IMR-90 (cell line): ENCODE measurements around the gene TMEM213. TPM values are rescaled to one million over a fixed set of nuclear protein-coding genes. Genes with fewer than 3 reads are reported as not detected.

Experiments used
- ATAC-seq: fragments of 200-7000 bp; cut with Tn5 transposase; 2 replicates; pipeline ENCODE4 v1.9.1; 2020; ENCODE audit warnings: low read depth, mild to moderate bottlenecking, moderate library complexity
- BruUV-seq: library from RNA; stranded (reverse); fragments of 400-500 nt; replicated peaks from 2 replicates; lab custom pipeline; 2021; lab: Mats Ljungman, UMichigan
- CTCF ChIA-PET: fragments of 300-600 bp; formaldehyde crosslinking; extraction: SDS; loops from one replicate; lab custom pipeline; 2021; ENCODE audit warnings: antibody characterized with exemption; lab: Yijun Ruan, JAX
- POLR2A ChIA-PET: fragments of 300-600 bp; sonication (Branson Sonifier 250); formaldehyde crosslinking; loops from one replicate; lab custom pipeline; 2022; ENCODE audit warnings: antibody characterized with exemption; ENCODE audit not compliant: unreplicated experiment; lab: Charles Lee
- DNase-seq: peaks from one replicate; pipeline ENCODE4 v3.0.0; 2013
- H2AFZ ChIP-seq: replicated peaks from 2 replicates; pipeline ENCODE3; 2013; ENCODE audit warnings: low read length, mild to moderate bottlenecking; ENCODE audit not compliant: poor library complexity
- H2AK5ac ChIP-seq: 2 replicates; pipeline ENCODE4 v1.6.1; 2013; ENCODE audit warnings: low read depth, low read length, inconsistent platforms
- H2AK9ac ChIP-seq: replicated peaks from 2 replicates; pipeline ENCODE3; 2013; ENCODE audit warnings: mild to moderate bottlenecking, low read depth, low read length, moderate library complexity; ENCODE audit not compliant: poor library complexity
- H2BK120ac ChIP-seq: 2 replicates; pipeline ENCODE4 v1.6.1; 2013; ENCODE audit warnings: low read depth, low read length, inconsistent platforms
- H2BK15ac ChIP-seq: 3 replicates; pipeline ENCODE4 v1.6.1; 2013; ENCODE audit warnings: low read depth, low read length, inconsistent platforms
- H2BK20ac ChIP-seq: 2 replicates; pipeline ENCODE4 v1.6.1; 2013; ENCODE audit warnings: low read depth, mild to moderate bottlenecking, inconsistent platforms, low read length, moderate library complexity
- H2BK5ac ChIP-seq: 2 replicates; pipeline ENCODE4 v1.6.1; 2013; ENCODE audit warnings: mild to moderate bottlenecking, low read depth, low read length, inconsistent platforms; ENCODE audit not compliant: poor library complexity, severe bottlenecking
- H3K14ac ChIP-seq: replicated peaks from 2 replicates; pipeline ENCODE4 v1.6.1; 2013; ENCODE audit warnings: low read depth, low read length, inconsistent platforms
- H3K18ac ChIP-seq: 2 replicates; pipeline ENCODE4 v1.6.1; 2013; ENCODE audit warnings: low read depth, low read length, control low read depth
- H3K23ac ChIP-seq: 2 replicates; pipeline ENCODE4 v1.6.1; 2013; ENCODE audit warnings: low read depth, low read length, inconsistent platforms
- H3K27ac ChIP-seq: 2 replicates; pipeline ENCODE4 v1.5.1; 2013; ENCODE audit warnings: mild to moderate bottlenecking, control low read depth, low read length; ENCODE audit not compliant: insufficient read depth
- H3K27me3 ChIP-seq: 2 replicates; pipeline ENCODE4 v1.6.1; 2013; ENCODE audit warnings: low read length; ENCODE audit not compliant: control insufficient read depth, insufficient read depth
- H3K36me3 ChIP-seq: 2 replicates; pipeline ENCODE4 v1.6.1; 2013; ENCODE audit warnings: low read length, mixed read lengths; ENCODE audit not compliant: control insufficient read depth, insufficient read depth
- H3K4ac ChIP-seq: 2 replicates; pipeline ENCODE4 v1.6.1; 2013; ENCODE audit warnings: low read depth, low read length, inconsistent platforms
- H3K4me1 ChIP-seq: 2 replicates; pipeline ENCODE4 v1.6.1; 2013; ENCODE audit warnings: low read length, mixed read lengths; ENCODE audit not compliant: control insufficient read depth, insufficient read depth
- H3K4me2 ChIP-seq: 2 replicates; pipeline ENCODE4 v1.6.1; 2013; ENCODE audit warnings: low read depth, mild to moderate bottlenecking, control low read depth, low read length, moderate library complexity
- H3K4me3 ChIP-seq: 2 replicates; pipeline ENCODE4 v1.5.1; 2013; ENCODE audit warnings: low read depth, mild to moderate bottlenecking, control low read depth, low read length, moderate library complexity; ENCODE audit not compliant: insufficient read depth
- H3K56ac ChIP-seq: 2 replicates; pipeline ENCODE4 v1.6.1; 2013; ENCODE audit warnings: low read length, inconsistent platforms; ENCODE audit not compliant: insufficient read depth; ENCODE audit errors: extremely low read depth
- H3K79me1 ChIP-seq, 2 experiments: 2 replicates each; pipeline ENCODE4 v1.6.1; 2013; ENCODE audit warnings: low read length in 2 of 2, inconsistent platforms in 1 of 2, low read depth in 1 of 2
- H3K9ac ChIP-seq: 2 replicates; pipeline ENCODE4 v1.6.1; 2013; ENCODE audit warnings: low read depth, low read length, control low read depth
- H3K9me1 ChIP-seq: 2 replicates; pipeline ENCODE4 v1.6.1; 2013; ENCODE audit warnings: low read length, inconsistent platforms; ENCODE audit not compliant: insufficient read depth
- H3K9me3 ChIP-seq: 2 replicates; pipeline ENCODE4 v1.6.1; 2013; ENCODE audit warnings: low read length; ENCODE audit not compliant: control insufficient read depth, insufficient read depth
- H4K20me1 ChIP-seq: 2 replicates; pipeline ENCODE4 v1.6.1; 2013; ENCODE audit warnings: low read length, inconsistent platforms; ENCODE audit not compliant: insufficient read depth
- H4K5ac ChIP-seq: 2 replicates; pipeline ENCODE4 v1.6.1; 2013; ENCODE audit warnings: mild to moderate bottlenecking, low read depth, low read length, control low read depth
- H4K8ac ChIP-seq, 2 experiments: 2 replicates each; pipeline ENCODE4 v1.6.1; 2013; ENCODE audit warnings: low read depth in 2 of 2, low read length in 2 of 2, control low read depth in 1 of 2, inconsistent platforms in 1 of 2
- H4K91ac ChIP-seq: 2 replicates; pipeline ENCODE4 v1.6.1; 2013; ENCODE audit warnings: low read depth, low read length, inconsistent platforms; ENCODE audit not compliant: insufficient read depth
- BHLHE40 ChIP-seq: fragments of 150-350 bp; IDR thresholded peaks from 2 replicates; pipeline ENCODE4 v1.6.1; 2016; ENCODE audit warnings: mild to moderate bottlenecking, low read depth, low read length
- CEBPB ChIP-seq: IDR thresholded peaks from 2 replicates; pipeline ENCODE4 v1.6.1; 2012; ENCODE audit warnings: low read depth, low read length, improper control_type of control experiment
- MAFK ChIP-seq: IDR thresholded peaks from 2 replicates; pipeline ENCODE4 v1.6.1; 2012; ENCODE audit warnings: low read depth, low read length, improper control_type of control experiment
- WGBS, 2 experiments: methylation state at CpG; one replicate each; pipeline versions ENCODE4 v1.1.5 to v1.1.7; 2013; ENCODE audit warnings: missing lambda C conversion rate in 2 of 2; ENCODE audit not compliant: insufficient read length in 1 of 2; ENCODE audit errors: extremely low coverage in 2 of 2; 5-methylcytosine and 5-hydroxymethylcytosine counted together
- dilution Hi-C: fragments of 300-500 bp; cut with HindIII; formaldehyde crosslinking; loops from one replicate; pipeline ENCODE4 v1.14.3; 2018; ENCODE audit warnings: low sequenced_read_pairs; ENCODE audit not compliant: unreplicated experiment
- in situ Hi-C: fragments of 300-500 bp; cut with MboI; formaldehyde crosslinking; loops from 3 replicates; pipeline ENCODE4 v1.14.3; 2019; ENCODE audit warnings: low sequenced_read_pairs, inconsistent platforms, mixed read lengths
- intact Hi-C: fragments of 100-400 bp; cut with micrococcal nuclease; formaldehyde crosslinking; loops from 2 replicates; pipeline ENCODE4 v1.10.0; 2022
- polyA plus RNA-seq, 3 experiments: library from polyadenylated mRNA; depleted of rRNA; stranded (reverse); fragments of >200 nt; gene quantifications; 2 replicates each; pipeline ENCODE4 v1.2.3, GENCODE V29; 2012; ENCODE audit warnings: low replicate concordance in 1 of 3
- total RNA-seq: library from RNA; depleted of rRNA; stranded (reverse); fragments of >200 nt; gene quantifications from 2 replicates; pipeline ENCODE4 v1.2.3, GENCODE V29; 2012
- TF ChIP-seq, protein P1 (sequence below): fragments of 150-350 bp; IDR thresholded peaks from 2 replicates; pipeline ENCODE4 v1.6.1; 2017; ENCODE audit warnings: mild to moderate bottlenecking, antibody characterized with exemption, low read length, low read depth

TMEM213 gene
- total and polyA plus RNA-seq, 2 of the 4 experiments (the other 2 are of a cell fraction), result not detected

DNA sequence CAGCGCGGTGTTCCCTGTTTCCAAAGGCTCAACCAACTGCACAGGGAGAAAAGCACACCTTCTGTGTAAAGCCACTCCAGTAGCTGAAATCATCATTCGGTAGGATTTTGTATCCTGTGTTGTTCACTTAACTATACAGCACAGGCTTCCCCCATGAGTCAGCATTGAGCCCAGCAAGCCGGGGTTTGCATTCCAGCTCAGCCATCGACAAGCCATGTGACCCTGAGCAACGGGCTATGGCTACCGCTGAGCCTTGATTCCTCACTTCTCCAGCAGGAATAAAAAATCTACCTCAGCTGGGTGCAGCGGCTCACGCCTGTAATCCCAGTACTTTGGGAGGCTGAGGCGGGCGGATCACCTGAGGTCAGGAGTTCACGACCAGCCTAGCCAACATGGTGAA lies 44.3 kb downstream of the TMEM213 start:
- Histone ChIP-seq H2AK5ac (no peak overlapping the region), H4K91ac (no peak overlapping the region), H3K27ac (no peak overlapping the region), H4K5ac (no peak overlapping the region), H3K36me3 (no peaks in the 10 kb centered on the region; the same call in none of the 2 replicates), H3K4me3 (no peak overlapping the region), H2BK120ac (no peak overlapping the region), H4K20me1 (no peaks in the 10 kb centered on the region), H2BK15ac (no peak overlapping the region), H3K27me3 (no peaks in the 10 kb centered on the region), H2BK20ac (no peak overlapping the region), H3K4me2 (no peak overlapping the region), H3K9ac (no peak overlapping the region), H3K9me1 (0 out of 2 replicates have a peak, but pooled peaks cover 3% of the 10 kb centered on the region), H3K56ac (no peak overlapping the region), H2AFZ (peak overlapping the region; percentile 8), H3K18ac (no peak overlapping the region), H3K23ac (no peak overlapping the region), H4K8ac (no peak overlapping the region), H3K9me3 (no peaks in the 10 kb centered on the region), H3K14ac (no peak overlapping the region), H2AK9ac (no peak overlapping the region), H2BK5ac (no peak overlapping the region), H3K4ac (no peak overlapping the region), H3K4me1 (0 out of 2 replicates have a peak, but pooled peaks cover 2% of the 10 kb centered on the region), H3K79me1 (no peaks in the 10 kb centered on the region)
- peak; percentile 57 for ATAC-seq
- ChIA-PET CTCF (no interaction called here), POLR2A (no interaction called here)
- TF ChIP-seq, protein P1, sequence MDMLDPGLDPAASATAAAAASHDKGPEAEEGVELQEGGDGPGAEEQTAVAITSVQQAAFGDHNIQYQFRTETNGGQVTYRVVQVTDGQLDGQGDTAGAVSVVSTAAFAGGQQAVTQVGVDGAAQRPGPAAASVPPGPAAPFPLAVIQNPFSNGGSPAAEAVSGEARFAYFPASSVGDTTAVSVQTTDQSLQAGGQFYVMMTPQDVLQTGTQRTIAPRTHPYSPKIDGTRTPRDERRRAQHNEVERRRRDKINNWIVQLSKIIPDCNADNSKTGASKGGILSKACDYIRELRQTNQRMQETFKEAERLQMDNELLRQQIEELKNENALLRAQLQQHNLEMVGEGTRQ, result peak; percentile 70
- peak; percentile 8; the same call in 1 of the 2 replicates for TF ChIP-seq MAFK
- TF ChIP-seq BHLHE40, result no peak
- no peak for TF ChIP-seq CEBPB
- intact Hi-C loops, result no loop called here
- dilution Hi-C loops, result no loop called here
- in situ Hi-C loops, result no loop called here
- WGBS, 2 experiments, result 75% methylated on average over 1 of the region's 12 CpGs; no CpG with 5 or more reads in 1 of the 2 experiments
- DNase-seq, result peak; percentile 72
- BruUV-seq, result no TSS peak
